Measurements from ENCODE around the gene CGRRF1. TPM values are rescaled to one million over a fixed set of nuclear protein-coding genes. Genes with fewer than 3 reads are reported as not detected.

The CGRRF1 gene
- total RNA-seq, 1 donor from 2014 or later, result 10.7 TPM

- DNase-seq, result peak; percentile 23
Measured at GRCh38 chr14:54577977-54578376, 68.3 kb downstream of the CGRRF1 start.

DNA sequence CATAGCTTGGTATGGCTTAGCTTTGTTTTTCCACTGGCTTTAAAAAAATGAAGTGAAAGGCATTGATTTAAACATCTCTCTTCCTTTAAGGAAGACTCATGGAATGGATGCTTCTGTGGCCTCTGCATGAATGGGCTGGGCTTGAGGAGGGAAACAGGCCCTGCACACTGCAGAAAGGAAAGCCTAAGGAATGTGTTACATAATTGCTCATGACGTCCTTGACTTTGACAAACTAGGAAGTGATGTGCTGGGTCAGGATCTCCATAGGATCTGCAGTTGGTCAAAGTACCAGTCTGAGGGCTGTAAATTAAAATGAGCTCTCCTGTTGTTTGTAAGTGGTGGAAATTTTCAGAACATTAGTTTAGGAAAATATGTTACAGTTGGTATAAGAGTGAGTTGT is 69.9 kb downstream of the CGRRF1 start:
- DNase-seq, result no peak

DNA sequence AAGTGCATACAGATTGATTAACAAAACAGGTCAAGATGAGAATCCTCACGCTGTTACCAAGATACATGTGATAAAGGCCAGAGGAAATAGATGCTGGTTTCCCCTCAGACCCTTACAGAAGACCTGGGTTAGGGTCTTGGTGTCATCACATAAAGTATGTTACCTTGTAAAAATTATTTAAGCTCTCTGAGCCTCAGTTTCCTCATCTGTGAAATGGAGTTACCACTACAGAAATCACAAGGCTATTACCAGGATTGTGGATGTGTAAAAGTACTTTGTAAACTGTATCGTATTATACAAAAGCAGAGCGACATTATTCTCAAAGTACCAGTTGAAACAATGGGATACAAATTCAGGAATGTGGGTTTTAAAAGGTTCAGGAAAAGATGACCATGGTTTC is 71.2 kb downstream of the CGRRF1 start:
- no peak for DNase-seq

- no peak for DNase-seq
Measured at GRCh38 chr14:54582334-54582733, 72.6 kb downstream of the CGRRF1 start.

DNA sequence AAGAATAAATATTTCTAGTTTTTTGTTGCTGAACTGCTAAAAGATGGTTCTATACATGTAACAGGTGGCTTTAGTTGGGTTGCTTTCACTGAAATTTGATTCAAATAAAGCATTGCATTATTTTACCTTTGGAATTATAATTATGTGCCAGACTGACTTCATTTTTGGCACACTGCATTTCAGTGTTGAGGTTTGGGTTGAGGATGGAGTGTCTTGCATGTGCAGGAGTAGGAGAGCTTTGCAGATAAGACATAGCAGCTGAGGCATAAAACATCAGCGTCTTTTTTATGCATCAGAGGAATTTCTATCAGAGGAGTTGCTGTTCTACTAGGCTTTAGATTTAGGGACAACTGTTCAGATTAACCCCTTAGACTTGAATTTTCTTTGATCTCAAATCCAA is 74.4 kb downstream of the CGRRF1 start:
- DNase-seq, result no peak

DNA sequence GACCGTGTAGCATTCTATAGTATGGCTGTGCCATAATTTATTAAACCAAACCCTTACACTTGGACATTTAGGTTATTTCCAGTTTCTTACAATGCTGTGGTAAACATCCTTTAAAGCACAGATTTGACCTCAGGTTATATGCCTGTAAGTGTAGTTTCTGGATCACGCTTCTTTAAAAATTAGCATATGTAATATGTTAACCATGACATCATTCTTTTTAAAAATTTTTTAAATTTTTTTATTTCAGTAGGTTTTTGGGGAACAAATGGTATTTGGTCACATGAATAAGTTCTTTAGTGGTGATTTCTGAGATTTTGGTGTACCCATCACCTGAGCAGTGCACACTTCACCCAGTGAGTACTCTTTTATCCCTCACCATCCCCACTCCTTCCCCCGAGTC is 75.5 kb downstream of the CGRRF1 start:
- no peak for DNase-seq

Other genes with a start within 250 kb of the CGRRF1 start
- gene CDKN3, start 112.9 kb upstream of the CGRRF1 start, total RNA-seq, result 13.3 TPM
- 40.2 TPM for gene CNIH1, start 68.5 kb upstream of the CGRRF1 start, total RNA-seq
- gene GMFB, start 20.9 kb upstream of the CGRRF1 start, total RNA-seq, result 62.3 TPM
- 41.9 TPM for gene SAMD4A, start 57.2 kb downstream of the CGRRF1 start, total RNA-seq